D721Med (cell line): ENCODE data around the gene CMC2.

Experiments
- DNase-seq: peaks from one replicate; pipeline ENCODE4 v3.0.0; 2011; ENCODE audit warnings: low spot score; ENCODE audit not compliant: insufficient read length
- FAIRE-seq: peaks from 2 replicates; lab custom pipeline; 2011; peaks lifted over from hg19 to GRCh38; lab: Jason Lieb, UNC
- CTCF ChIP-seq: IDR thresholded peaks from 2 replicates; pipeline ENCODE4 v1.5.1; 2012; ENCODE audit warnings: mild to moderate bottlenecking, control low read depth; ENCODE audit not compliant: insufficient read depth; ENCODE audit errors: missing control alignments

The CMC2 gene

GRCh38 chr16:80989801-80990200, 16.9 kb downstream of the CMC2 start:
- DNase-seq (no peak), FAIRE-seq (no peak)
- TF ChIP-seq CTCF, result no peak

DNA sequence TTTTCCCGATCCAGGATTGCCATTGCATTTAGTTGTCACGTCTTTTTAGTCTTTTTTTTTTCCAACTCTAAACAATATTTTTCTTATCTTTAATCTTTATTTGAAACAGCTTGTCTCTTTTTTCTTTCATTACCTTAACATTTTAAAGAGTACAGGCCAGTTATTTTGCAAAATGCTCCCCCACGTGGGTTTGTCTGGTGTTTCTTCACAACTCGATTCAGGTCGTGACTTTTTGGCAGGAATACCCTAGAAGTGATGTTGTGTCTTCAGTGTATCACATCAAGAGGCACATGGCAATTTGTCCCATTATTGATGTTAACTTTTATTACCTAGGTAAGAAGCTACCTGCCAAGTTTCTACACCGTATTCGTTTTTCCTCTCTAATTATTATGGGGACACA, 17.9 kb downstream of the CMC2 start:
- no peak for DNase-seq
- no peak for TF ChIP-seq CTCF
- no peak for FAIRE-seq

GRCh38 chr16:80986557-80986956, 20.1 kb downstream of the CMC2 start:
- no peak for TF ChIP-seq CTCF
- DNase-seq (no peak), FAIRE-seq (no peak)

GRCh38 chr16:80985611-80986010, 21.1 kb downstream of the CMC2 start:
- FAIRE-seq (no peak), DNase-seq (no peak)
- no peak for TF ChIP-seq CTCF

GRCh38 chr16:80984124-80984892, 22.4 kb downstream of the CMC2 start:
- no peak for DNase-seq
- TF ChIP-seq CTCF, result no peak
- FAIRE-seq, result no peak

DNA sequence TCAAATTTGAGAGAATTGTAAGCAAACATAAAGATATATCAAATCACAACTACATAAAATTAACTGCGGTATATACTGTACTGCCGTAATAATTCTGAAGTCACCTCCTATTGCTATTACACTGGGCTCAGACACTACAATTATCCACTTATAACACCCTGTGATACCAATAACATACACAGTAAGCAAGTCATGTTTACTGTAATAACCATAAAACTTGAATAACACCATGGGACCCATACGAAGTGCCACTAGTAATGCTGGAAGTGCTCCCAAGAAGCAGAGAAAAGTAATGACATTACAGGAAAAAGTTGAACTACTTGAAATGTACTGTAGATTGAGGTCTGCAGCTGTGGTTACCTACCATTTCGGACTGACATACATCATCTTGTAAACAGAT, 24.0 kb downstream of the CMC2 start:
- no peak for DNase-seq
- no peak for FAIRE-seq
- TF ChIP-seq CTCF, result no peak

GRCh38 chr16:80981103-80981502, 25.6 kb downstream of the CMC2 start:
- DNase-seq, result no peak
- no peak for FAIRE-seq
- TF ChIP-seq CTCF, result no peak
